Esophagus squamous epithelium (tissue), 5 donors: ENCODE measurements around the gene SHISAL1. TPM values are rescaled to one million over a fixed set of nuclear protein-coding genes. Genes with fewer than 3 reads are reported as not detected.
"Not testable (repeated sequence)": the region's sequence is repeated elsewhere in the genome, so short reads cannot be mapped to it uniquely, and the experiment has no call there.

Source experiments
- DNase-seq: peaks from one replicate; lab custom pipeline; 2025; lab: John Stamatoyannopoulos, UW
- H3K27ac ChIP-seq, 4 donors: fragments of 200-600 bp; sonication (generic); one replicate each; pipeline ENCODE4 v1.5.1; 2016 to 2019; ENCODE audit warnings: mild to moderate bottlenecking in 1 of 4
- H3K27me3 ChIP-seq, 4 donors: fragments of 200-600 bp; sonication (generic); 1 replicate in 3 of 4; 2 replicates in 1 of 4; pipeline versions ENCODE4 v1.5.1 to v1.6.0; 2017 to 2021; ENCODE audit warnings: antibody characterized with exemption in 1 of 4
- H3K36me3 ChIP-seq, 3 donors: fragments of 200-600 bp; sonication (generic); one replicate each; pipeline ENCODE4 v1.5.1; 2016 to 2019
- H3K4me1 ChIP-seq, 3 donors: fragments of 200-600 bp; sonication (generic); one replicate each; pipeline ENCODE4 v1.5.1; 2017 to 2019
- H3K4me3 ChIP-seq, 4 donors: fragments of 200-600 bp; sonication (generic); 1 replicate in 3 of 4; 2 replicates in 1 of 4; pipeline ENCODE4 v1.5.1; 2016 to 2019; ENCODE audit warnings: mild to moderate bottlenecking in 2 of 4, moderate library complexity in 1 of 4
- H3K9me3 ChIP-seq, 3 donors: fragments of 200-600 bp; sonication (generic); one replicate each; pipeline ENCODE4 v1.5.1; 2016 to 2019
- CTCF ChIP-seq, 6 experiments: fragments of 450-650 bp in 4 of 6; fragments of 200-600 bp in 2 of 6; sonication (generic) in 2 of 6; IDR thresholded peaks; one replicate each; pipeline ENCODE4 v1.5.1; 2016 to 2019; ENCODE audit warnings: antibody characterized with exemption in 6 of 6, mild to moderate bottlenecking in 4 of 6, moderate library complexity in 4 of 6
- POLR2A ChIP-seq, 4 donors: fragments of 450-650 bp; IDR thresholded peaks; one replicate each; pipeline ENCODE4 v1.6.1; 2017; ENCODE audit warnings: antibody characterized with exemption in 4 of 4, mild to moderate bottlenecking in 4 of 4, moderate library complexity in 3 of 4
- WGBS, 2 donors: methylation state at CpG; one replicate each; pipeline ENCODE4 v1.1.5; 2018; 5-methylcytosine and 5-hydroxymethylcytosine counted together
- intact Hi-C: fragments of 100-400 bp; cut with DNase I; formaldehyde crosslinking; loops from one replicate; pipeline ENCODE4 v1.15.0; 2022
- total RNA-seq, 4 donors: library from RNA; depleted of rRNA; stranded (reverse); fragments of >200 nt; gene quantifications; one replicate each; pipeline ENCODE4 v1.1.0, GENCODE V29; 2016
- donor health status: DM: yes; HTN: yes; CAD: no.

The SHISAL1 gene
- total RNA-seq, 4 donors from 2014 or later: 0.08 to 1.3 (median 0.31) TPM

- Histone ChIP-seq H3K4me1 (no peaks in the 10 kb centered on the region), H3K4me3 (no peak overlapping the region), H3K9me3 (peaks cover 0 to 5% (median 0%) of the 10 kb centered on the region in 3 donors), H3K27ac (no peak overlapping the region), H3K36me3 (no peaks in the 10 kb centered on the region), H3K27me3 (no peaks in the 10 kb centered on the region)
- DNase-seq: no peak
- TF ChIP-seq POLR2A (IDR thresholded peaks at IDR 0.05): no peak
- no peak for TF ChIP-seq CTCF (IDR thresholded peaks at IDR 0.05)
- intact Hi-C loops: no loop called here
These were observed 75.5 kb downstream of the SHISAL1 start for GRCh38 chr22:44237290-44237689.

GRCh38 chr22:44234372-44234771, 78.4 kb downstream of the SHISAL1 start:
- H3K4me3 ChIP-seq, H3K36me3 ChIP-seq, H3K27ac ChIP-seq, H3K4me1 ChIP-seq, H3K27me3 ChIP-seq, H3K9me3 ChIP-seq, DNase-seq, intact Hi-C loops: not testable (repeated sequence)
- WGBS, 2 donors: 90 to 98% methylated on average over 12 of the region's 12 CpGs

GRCh38 chr22:44231233-44231632, 81.5 kb downstream of the SHISAL1 start:
- DNase-seq: no peak
- peaks cover 0 to 13% (median 9%) of the 10 kb centered on the region in 3 donors for H3K9me3 ChIP-seq
- peaks cover 0 to 7% (median 0%) of the 10 kb centered on the region in 3 donors for H3K4me1 ChIP-seq
- no peak overlapping the region for H3K27ac ChIP-seq
- WGBS, 2 donors: 83 to 88% methylated on average over 4 of the region's 4 CpGs
- H3K36me3 ChIP-seq: no peaks in the 10 kb centered on the region
- TF ChIP-seq POLR2A (IDR thresholded peaks at IDR 0.05): no peak
- no peak for TF ChIP-seq CTCF (IDR thresholded peaks at IDR 0.05)
- intact Hi-C loops: no loop called here
- H3K4me3 ChIP-seq: no peak overlapping the region
- H3K27me3 ChIP-seq: peaks cover 0 to 6% (median 0%) of the 10 kb centered on the region in 4 donors

- peaks cover 0 to 7% (median 0%) of the 10 kb centered on the region in 3 donors for H3K4me1 ChIP-seq
- peaks cover 0 to 20% (median 0%) of the 10 kb centered on the region in 4 donors for H3K27me3 ChIP-seq
- TF ChIP-seq POLR2A (IDR thresholded peaks at IDR 0.05) (no peak), CTCF (IDR thresholded peaks at IDR 0.05) (no peak)
- 17 to 49% methylated on average over 2 of the region's 2 CpGs for WGBS, 2 donors
- no peak overlapping the region for H3K4me3 ChIP-seq
- no peaks in the 10 kb centered on the region for H3K36me3 ChIP-seq
- H3K9me3 ChIP-seq: peaks cover 0 to 13% (median 9%) of the 10 kb centered on the region in 3 donors
- peak overlapping the region in 1 of 4 donors; percentile 29 for H3K27ac ChIP-seq
- no peak for DNase-seq
- intact Hi-C loops: no loop called here
These were observed 82.9 kb downstream of the SHISAL1 start for GRCh38 chr22:44229809-44230208.

GRCh38 chr22:44229331-44229730, 83.4 kb downstream of the SHISAL1 start:
- Histone ChIP-seq H3K4me1 (peaks cover 0 to 8% (median 0%) of the 10 kb centered on the region in 3 donors), H3K9me3 (peaks cover 0 to 13% (median 9%) of the 10 kb centered on the region in 3 donors), H3K27me3 (peaks cover 0 to 23% (median 0%) of the 10 kb centered on the region in 4 donors), H3K27ac (peak overlapping the region in 1 of 4 donors; percentile 29), H3K36me3 (no peaks in the 10 kb centered on the region), H3K4me3 (no peak overlapping the region)
- TF ChIP-seq CTCF (IDR thresholded peaks at IDR 0.05) (no peak), POLR2A (IDR thresholded peaks at IDR 0.05) (no peak)
- WGBS, 2 donors: 53 to 64% methylated on average over 3 of the region's 3 CpGs
- no peak for DNase-seq
- intact Hi-C loops: no loop called here

- no peak for TF ChIP-seq POLR2A (IDR thresholded peaks at IDR 0.05)
- TF ChIP-seq CTCF (IDR thresholded peaks at IDR 0.05): no peak
- 75 to 81% methylated on average over 8 of the region's 8 CpGs for whole genome bisulfite sequencing, 2 donors
- H3K4me3 ChIP-seq: no peak overlapping the region
- intact Hi-C loops: no loop called here
- H3K36me3 ChIP-seq: no peaks in the 10 kb centered on the region
- peaks cover 0 to 41% (median 0%) of the 10 kb centered on the region in 4 donors for H3K27me3 ChIP-seq
- peaks cover 0 to 15% (median 0%) of the 10 kb centered on the region in 3 donors for H3K4me1 ChIP-seq
- peaks cover 0 to 19% (median 9%) of the 10 kb centered on the region in 3 donors for H3K9me3 ChIP-seq
- no peak for DNase-seq
- no peak overlapping the region for H3K27ac ChIP-seq
These were observed 86.9 kb downstream of the SHISAL1 start for GRCh38 chr22:44225812-44226211.
